ENCODE data around the gene MTUS2. TPM values are rescaled to one million over a fixed set of nuclear protein-coding genes. Genes with fewer than 3 reads are reported as not detected.

The MTUS2 gene
- total and polyA plus RNA-seq, 9 of the 15 experiments (the other 6 are each of a cell fraction or from before 2014, with no cell fraction given): 0.01 to 0.28 (median 0.06) TPM; not detected in 1

DNA sequence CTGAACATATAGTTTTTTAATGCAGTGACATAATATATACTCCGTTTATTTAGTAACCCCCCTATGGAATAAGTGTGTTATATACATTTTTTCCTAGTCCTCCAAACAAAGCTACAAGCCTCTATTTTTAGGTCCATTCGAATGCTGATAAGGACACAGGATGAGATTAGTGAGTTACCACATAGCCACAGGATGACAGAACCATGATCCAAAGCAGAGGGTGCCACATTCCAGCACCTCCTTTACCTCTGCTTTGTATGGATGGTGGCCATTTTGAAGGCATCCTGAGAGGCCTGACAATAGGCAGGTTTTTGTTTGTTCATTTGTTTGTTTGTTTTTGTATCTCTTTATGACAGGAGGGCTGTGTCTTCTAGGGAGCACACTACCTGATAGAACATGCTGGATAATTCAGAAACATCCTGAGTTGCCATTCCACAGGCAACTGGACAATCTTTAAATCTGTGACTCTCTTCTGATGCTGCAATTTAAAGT lies 186.3 kb downstream of the MTUS2 start:
- ChIA-PET POLR2A (no interaction called here), CTCF (ENCODE audit: low intra/inter-chr PET ratio) (no interaction called here)
- Histone ChIP-seq H4K20me1 (replicated peaks; ENCODE audit: control insufficient read depth, insufficient read depth, low read length) (no peaks in the 10 kb centered on the region), H3K36me3 (ENCODE audit: control insufficient read depth, insufficient read depth, low read length) (no peaks in the 10 kb centered on the region), H3K27ac (ENCODE audit: extremely low read depth, low read depth, low read length) (no peak overlapping the region), H3K9me1 (ENCODE audit: control insufficient read depth, insufficient read depth, low read length) (no peaks in the 10 kb centered on the region), H3K9ac (ENCODE audit: insufficient read depth in 1 of 2, low read depth in 2 of 2, low read length in 2 of 2) (no peak overlapping the region), H3K79me2 (ENCODE audit: control insufficient read depth, insufficient read depth, low read length) (no peaks in the 10 kb centered on the region), H3K4me3 (no peak overlapping the region), H3K27me3 (ENCODE audit: control insufficient read depth in 2 of 2, insufficient read depth in 2 of 2, low read length in 2 of 2) (no peaks in the 10 kb centered on the region; a peak in 1 of 5 replicates), H3K4me2 (ENCODE audit: insufficient read depth, low read length) (no peak overlapping the region), H3K9me3 (replicated peaks; ENCODE audit: control insufficient read depth, insufficient read depth, low read depth, low read length) (no peaks in the 10 kb centered on the region), H3K4me1 (replicated peaks in 1 of 2; ENCODE audit: control insufficient read depth in 2 of 2, insufficient read depth in 2 of 2, low read length in 2 of 2) (no peaks in the 10 kb centered on the region), H2AFZ (ENCODE audit: low read depth, low read length) (no peak overlapping the region)
- no TSS peak for BruUV-seq (replicated peaks)
- FAIRE-seq: no peak
- DNase-seq (ENCODE audit: extremely low read depth in 1 of 4, low spot score in 3 of 4): no peak
- ATAC-seq: no peak
- WGBS (ENCODE audit: insufficient coverage, low coverage, missing lambda C conversion rate): 0% methylated on average over 2 of the region's 2 CpGs
- intact Hi-C loops (cut with micrococcal nuclease) (no loop called here), in situ Hi-C loops (cut with MboI) (no loop called here)
- TF ChIP-seq NCOA6 (IDR thresholded peaks at IDR 0.05) (no peak), GATA2 (CRISPR knock-in tag; IDR thresholded peaks at IDR 0.05) (no peak), ETS2 (tag; IDR thresholded peaks at IDR 0.05; ENCODE audit: borderline replicate concordance, poor library complexity, severe bottlenecking) (no peak), ZNF274 (IDR thresholded peaks at IDR 0.05; ENCODE audit: borderline replicate concordance, low read depth, low read length) (no peak), MCM2 (IDR thresholded peaks at IDR 0.05; ENCODE audit: low read depth) (no peak)

DNA sequence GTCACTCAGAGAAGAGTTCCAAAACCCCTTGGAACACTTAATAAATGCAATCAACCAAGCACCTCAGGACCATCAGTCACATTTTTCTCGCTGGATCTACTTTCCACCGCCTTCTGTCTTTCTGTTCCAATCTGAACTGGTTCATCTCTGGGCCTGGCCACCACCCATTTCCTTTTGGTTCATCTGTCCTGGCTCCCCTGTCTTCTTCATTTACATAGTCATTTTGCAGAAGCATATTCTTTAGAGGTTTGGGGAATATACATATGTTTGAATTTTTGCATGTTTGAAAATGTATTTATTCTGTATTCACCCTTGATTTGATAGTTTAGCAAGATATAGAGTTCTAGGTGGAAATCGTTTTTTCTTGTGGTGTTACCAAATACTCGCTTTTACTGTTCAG lies 188.2 kb downstream of the MTUS2 start:
- no peak for DNase-seq (ENCODE audit: extremely low read depth in 1 of 4, low spot score in 3 of 4)
- Histone ChIP-seq H3K9me3 (replicated peaks; ENCODE audit: control insufficient read depth, insufficient read depth, low read depth, low read length) (no peaks in the 10 kb centered on the region), H3K4me2 (ENCODE audit: insufficient read depth, low read length) (no peak overlapping the region), H3K79me2 (ENCODE audit: control insufficient read depth, insufficient read depth, low read length) (no peaks in the 10 kb centered on the region), H3K27ac (ENCODE audit: extremely low read depth, low read depth, low read length) (no peak overlapping the region), H3K9me1 (ENCODE audit: control insufficient read depth, insufficient read depth, low read length) (no peaks in the 10 kb centered on the region), H3K36me3 (ENCODE audit: control insufficient read depth, insufficient read depth, low read length) (no peaks in the 10 kb centered on the region), H3K9ac (ENCODE audit: insufficient read depth in 1 of 2, low read depth in 2 of 2, low read length in 2 of 2) (no peak overlapping the region), H3K4me1 (replicated peaks in 1 of 2; ENCODE audit: control insufficient read depth in 2 of 2, insufficient read depth in 2 of 2, low read length in 2 of 2) (no peaks in the 10 kb centered on the region), H4K20me1 (replicated peaks; ENCODE audit: control insufficient read depth, insufficient read depth, low read length) (no peaks in the 10 kb centered on the region), H2AFZ (ENCODE audit: low read depth, low read length) (no peak overlapping the region), H3K27me3 (ENCODE audit: control insufficient read depth in 2 of 2, insufficient read depth in 2 of 2, low read length in 2 of 2) (no peaks in the 10 kb centered on the region; a peak in 1 of 5 replicates), H3K4me3 (no peak overlapping the region)
- no peak for ATAC-seq
- ChIA-PET POLR2A (no interaction called here), CTCF (ENCODE audit: low intra/inter-chr PET ratio) (no interaction called here)
- FAIRE-seq: no peak
- 0% methylated on average over 4 of the region's 4 CpGs for WGBS (ENCODE audit: insufficient coverage, low coverage, missing lambda C conversion rate)
- no TSS peak for BruUV-seq (replicated peaks)
- in situ Hi-C loops (cut with MboI) (no loop called here), intact Hi-C loops (cut with micrococcal nuclease) (no loop called here)
- TF ChIP-seq, protein P1, sequence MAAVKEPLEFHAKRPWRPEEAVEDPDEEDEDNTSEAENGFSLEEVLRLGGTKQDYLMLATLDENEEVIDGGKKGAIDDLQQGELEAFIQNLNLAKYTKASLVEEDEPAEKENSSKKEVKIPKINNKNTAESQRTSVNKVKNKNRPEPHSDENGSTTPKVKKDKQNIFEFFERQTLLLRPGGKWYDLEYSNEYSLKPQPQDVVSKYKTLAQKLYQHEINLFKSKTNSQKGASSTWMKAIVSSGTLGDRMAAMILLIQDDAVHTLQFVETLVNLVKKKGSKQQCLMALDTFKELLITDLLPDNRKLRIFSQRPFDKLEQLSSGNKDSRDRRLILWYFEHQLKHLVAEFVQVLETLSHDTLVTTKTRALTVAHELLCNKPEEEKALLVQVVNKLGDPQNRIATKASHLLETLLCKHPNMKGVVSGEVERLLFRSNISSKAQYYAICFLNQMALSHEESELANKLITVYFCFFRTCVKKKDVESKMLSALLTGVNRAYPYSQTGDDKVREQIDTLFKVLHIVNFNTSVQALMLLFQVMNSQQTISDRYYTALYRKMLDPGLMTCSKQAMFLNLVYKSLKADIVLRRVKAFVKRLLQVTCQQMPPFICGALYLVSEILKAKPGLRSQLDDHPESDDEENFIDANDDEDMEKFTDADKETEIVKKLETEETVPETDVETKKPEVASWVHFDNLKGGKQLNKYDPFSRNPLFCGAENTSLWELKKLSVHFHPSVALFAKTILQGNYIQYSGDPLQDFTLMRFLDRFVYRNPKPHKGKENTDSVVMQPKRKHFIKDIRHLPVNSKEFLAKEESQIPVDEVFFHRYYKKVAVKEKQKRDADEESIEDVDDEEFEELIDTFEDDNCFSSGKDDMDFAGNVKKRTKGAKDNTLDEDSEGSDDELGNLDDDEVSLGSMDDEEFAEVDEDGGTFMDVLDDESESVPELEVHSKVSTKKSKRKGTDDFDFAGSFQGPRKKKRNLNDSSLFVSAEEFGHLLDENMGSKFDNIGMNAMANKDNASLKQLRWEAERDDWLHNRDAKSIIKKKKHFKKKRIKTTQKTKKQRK (IDR thresholded peaks at IDR 0.05; ENCODE audit: borderline replicate concordance, low read depth, low read length): no peak
- TF ChIP-seq KLF6 (CRISPR knock-in tag; IDR thresholded peaks at IDR 0.05; ENCODE audit: borderline replicate concordance): no peak
- TF ChIP-seq EWSR1 (IDR thresholded peaks at IDR 0.05; ENCODE audit: borderline replicate concordance, low read depth, partially characterized antibody): no peak
- TF ChIP-seq NR2C2 (CRISPR knock-in tag; IDR thresholded peaks at IDR 0.05): no peak
- TF ChIP-seq NR2C2 (tag; IDR thresholded peaks at IDR 0.05): no peak
- TF ChIP-seq, protein P2, sequence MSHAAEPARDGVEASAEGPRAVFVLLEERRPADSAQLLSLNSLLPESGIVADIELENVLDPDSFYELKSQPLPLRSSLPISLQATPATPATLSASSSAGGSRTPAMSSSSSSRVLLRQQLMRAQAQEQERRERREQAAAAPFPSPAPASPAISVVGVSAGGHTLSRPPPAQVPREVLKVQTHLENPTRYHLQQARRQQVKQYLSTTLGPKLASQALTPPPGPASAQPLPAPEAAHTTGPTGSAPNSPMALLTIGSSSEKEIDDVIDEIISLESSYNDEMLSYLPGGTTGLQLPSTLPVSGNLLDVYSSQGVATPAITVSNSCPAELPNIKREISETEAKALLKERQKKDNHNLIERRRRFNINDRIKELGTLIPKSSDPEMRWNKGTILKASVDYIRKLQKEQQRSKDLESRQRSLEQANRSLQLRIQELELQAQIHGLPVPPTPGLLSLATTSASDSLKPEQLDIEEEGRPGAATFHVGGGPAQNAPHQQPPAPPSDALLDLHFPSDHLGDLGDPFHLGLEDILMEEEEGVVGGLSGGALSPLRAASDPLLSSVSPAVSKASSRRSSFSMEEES (CRISPR knock-in tag; IDR thresholded peaks at IDR 0.05): no peak
- no peak for TF ChIP-seq ZNF780A (CRISPR knock-in tag; IDR thresholded peaks at IDR 0.05)

Data from K562 (cell line).